Mesenchymal stem cell (in vitro differentiated cells and primary cell): Measurements from ENCODE around the gene MAPKAP1.
A peak's percentile ranks its signal among the peaks of the same experiment; 100 is the strongest.

ENCODE experiments used
- DNase-seq: peaks from one replicate; pipeline ENCODE4 v3.0.0-alpha.2; 2013
- H2AFZ ChIP-seq: one replicate; pipeline ENCODE4 v1.6.1; 2013; ENCODE audit warnings: low read depth, mild to moderate bottlenecking, control low read depth, inconsistent platforms, low read length, moderate library complexity
- H2AK5ac ChIP-seq: 2 replicates; pipeline ENCODE4 v1.6.1; 2013; ENCODE audit warnings: low read length, moderate library complexity, mild to moderate bottlenecking, inconsistent platforms; ENCODE audit not compliant: severe bottlenecking
- H2BK120ac ChIP-seq: one replicate; pipeline ENCODE4 v1.6.1; 2013; ENCODE audit warnings: low read depth, mild to moderate bottlenecking, inconsistent platforms, low read length, moderate library complexity
- H2BK12ac ChIP-seq, 2 experiments: one replicate each; pipeline ENCODE4 v1.6.1; 2013; ENCODE audit warnings: inconsistent platforms in 2 of 2, low read length in 2 of 2, mild to moderate bottlenecking in 2 of 2, moderate library complexity in 2 of 2, control low read depth in 1 of 2
- H2BK15ac ChIP-seq: one replicate; pipeline ENCODE4 v1.6.1; 2013; ENCODE audit warnings: mild to moderate bottlenecking, low read depth, inconsistent platforms; ENCODE audit not compliant: poor library complexity, severe bottlenecking
- H2BK5ac ChIP-seq: 2 replicates; pipeline ENCODE4 v1.6.1; 2013; ENCODE audit warnings: low read depth, mild to moderate bottlenecking, low read length, control low read depth, inconsistent platforms; ENCODE audit not compliant: poor library complexity, severe bottlenecking
- H3K14ac ChIP-seq, 2 experiments: one replicate each; pipeline ENCODE4 v1.6.1; 2013; ENCODE audit warnings: inconsistent platforms in 2 of 2, low read length in 2 of 2, control low read depth in 1 of 2, mild to moderate bottlenecking in 1 of 2, moderate library complexity in 1 of 2
- H3K18ac ChIP-seq, 2 experiments: one replicate each; pipeline ENCODE4 v1.6.1; 2013; ENCODE audit warnings: inconsistent platforms in 2 of 2, low read length in 2 of 2, control low read depth in 1 of 2, low read depth in 1 of 2, mild to moderate bottlenecking in 1 of 2
- H3K23ac ChIP-seq, 2 experiments: one replicate each; pipeline ENCODE4 v1.6.1; 2013; ENCODE audit warnings: inconsistent platforms in 2 of 2, low read length in 2 of 2, mild to moderate bottlenecking in 2 of 2, moderate library complexity in 2 of 2, control low read depth in 1 of 2
- H3K27ac ChIP-seq: 2 replicates; pipeline ENCODE4 v1.5.1; 2013; ENCODE audit warnings: mild to moderate bottlenecking, moderate library complexity, low read length, control low read depth, inconsistent platforms; ENCODE audit not compliant: poor library complexity, severe bottlenecking
- H3K27me3 ChIP-seq, 2 experiments: 2 replicates each; pipeline versions ENCODE4 v1.6.1 to v1.7.0; 2013; ENCODE audit warnings: low read length in 2 of 2, mild to moderate bottlenecking in 2 of 2, moderate library complexity in 2 of 2, control low read depth in 1 of 2, inconsistent platforms in 1 of 2; ENCODE audit not compliant: control insufficient read depth in 1 of 2, insufficient read depth in 1 of 2
- H3K36me3 ChIP-seq, 2 experiments: 2 replicates each; pipeline versions ENCODE4 v1.6.1 to v1.7.0; 2013; ENCODE audit warnings: low read length in 2 of 2, control low read depth in 1 of 2, inconsistent platforms in 1 of 2, low read depth in 1 of 2, mild to moderate bottlenecking in 1 of 2; ENCODE audit not compliant: insufficient read depth in 2 of 2, control insufficient read depth in 1 of 2
- H3K4ac ChIP-seq, 2 experiments: one replicate each; pipeline ENCODE4 v1.6.1; 2013; ENCODE audit warnings: inconsistent platforms in 2 of 2, low read length in 2 of 2, mild to moderate bottlenecking in 2 of 2, moderate library complexity in 2 of 2, control low read depth in 1 of 2, low read depth in 1 of 2
- H3K4me1 ChIP-seq: 2 replicates; pipeline ENCODE4 v1.6.1; 2013; ENCODE audit warnings: low read depth, low read length, control low read depth; ENCODE audit not compliant: control insufficient read depth, insufficient read depth
- H3K4me2 ChIP-seq: 2 replicates; pipeline ENCODE4 v1.6.1; 2013; ENCODE audit warnings: low read length, mild to moderate bottlenecking, inconsistent platforms; ENCODE audit not compliant: poor library complexity, severe bottlenecking
- H3K4me3 ChIP-seq, 2 experiments: 2 replicates each; pipeline versions ENCODE4 v1.5.1 to v1.7.0; 2013; ENCODE audit warnings: low read length in 2 of 2, mild to moderate bottlenecking in 2 of 2, control low read depth in 1 of 2, low read depth in 1 of 2; ENCODE audit not compliant: insufficient read depth in 1 of 2
- H3K79me1 ChIP-seq: replicated peaks from 2 replicates; pipeline ENCODE4 v1.6.1; 2013; ENCODE audit warnings: mild to moderate bottlenecking, control low read depth, low read length, inconsistent platforms; ENCODE audit not compliant: poor library complexity, severe bottlenecking
- H3K9ac ChIP-seq: 2 replicates; pipeline ENCODE4 v1.7.0; 2013; ENCODE audit warnings: mild to moderate bottlenecking, low read length, moderate library complexity
- H3K9me3 ChIP-seq: 2 replicates; pipeline ENCODE4 v1.7.0; 2013; ENCODE audit warnings: mild to moderate bottlenecking, low read length; ENCODE audit not compliant: control insufficient read depth
- H4K8ac ChIP-seq: one replicate; pipeline ENCODE4 v1.6.1; 2013; ENCODE audit warnings: inconsistent platforms, mild to moderate bottlenecking, low read length, moderate library complexity
- H4K91ac ChIP-seq: one replicate; pipeline ENCODE4 v1.6.1; 2013; ENCODE audit warnings: mild to moderate bottlenecking, low read length, inconsistent platforms
- WGBS: methylation state at CpG from one replicate; pipeline ENCODE4 v1.1.7; 2013; ENCODE audit warnings: mixed read lengths; 5-methylcytosine and 5-hydroxymethylcytosine counted together

MAPKAP1 gene

GRCh38 chr9:125487842-125488241 is 219.2 kb downstream of the MAPKAP1 start:
- Histone ChIP-seq H3K36me3 (peaks cover 2 to 6% of the 10 kb centered on the region in 2 experiments), H4K91ac (no peak overlapping the region), H3K79me1 (peaks cover 19% of the 10 kb centered on the region), H4K8ac (no peak overlapping the region), H2BK15ac (no peak overlapping the region), H2AK5ac (no peak overlapping the region), H2BK120ac (no peak overlapping the region), H2BK12ac (no peak overlapping the region), H2BK5ac (no peak overlapping the region), H3K9me3 (no peaks in the 10 kb centered on the region), H3K23ac (no peak overlapping the region), H3K4me1 (peaks cover 14% of the 10 kb centered on the region), H3K4me2 (no peak overlapping the region), H3K14ac (no peak overlapping the region), H3K4ac (no peak overlapping the region), H3K18ac (no peak overlapping the region), H3K9ac (no peak overlapping the region), H3K27me3 (no peaks in the 10 kb centered on the region), H3K27ac (no peak overlapping the region), H2AFZ (no peak overlapping the region), H3K4me3 (no peak overlapping the region)
- no peak for DNase-seq
- 100% methylated on average over 2 of the region's 2 CpGs for WGBS

GRCh38 chr9:125486576-125486975 is 220.4 kb downstream of the MAPKAP1 start:
- Histone ChIP-seq H3K27ac (no peak overlapping the region), H3K36me3 (peaks cover 4 to 9% of the 10 kb centered on the region in 2 experiments), H3K4me3 (no peak overlapping the region), H4K91ac (no peak overlapping the region), H3K4me2 (no peak overlapping the region), H2AK5ac (no peak overlapping the region), H3K4me1 (peaks cover 14% of the 10 kb centered on the region), H3K9ac (peak overlapping the region; percentile 32), H2BK120ac (no peak overlapping the region), H2AFZ (no peak overlapping the region), H3K23ac (no peak overlapping the region), H2BK12ac (peak overlapping the region in 1 of 2 experiments; percentile 45), H3K27me3 (no peaks in the 10 kb centered on the region), H3K9me3 (no peaks in the 10 kb centered on the region), H3K4ac (peak overlapping the region in 1 of 2 experiments; percentile 10), H2BK15ac (no peak overlapping the region), H3K14ac (no peak overlapping the region), H3K18ac (peak overlapping the region in 1 of 2 experiments; percentile 58), H3K79me1 (peaks cover 20% of the 10 kb centered on the region), H4K8ac (no peak overlapping the region), H2BK5ac (no peak overlapping the region)
- WGBS: 58% methylated on average over 5 of the region's 5 CpGs
- no peak for DNase-seq

- H2AK5ac ChIP-seq: peak overlapping the region; percentile 40
- no peak overlapping the region for H3K4ac ChIP-seq
- H3K9ac ChIP-seq: peak overlapping the region; percentile 76
- WGBS: 75% methylated on average over 3 of the region's 3 CpGs
- H3K23ac ChIP-seq: no peak overlapping the region
- no peak overlapping the region for H2BK15ac ChIP-seq
- no peak overlapping the region for H3K27ac ChIP-seq
- H2AFZ ChIP-seq: no peak overlapping the region
- no peak overlapping the region for H3K14ac ChIP-seq
- H3K27me3 ChIP-seq: no peaks in the 10 kb centered on the region
- no peak for DNase-seq
- H4K91ac ChIP-seq: no peak overlapping the region
- no peak overlapping the region for H3K4me3 ChIP-seq
- H3K79me1 ChIP-seq: peaks cover 19% of the 10 kb centered on the region
- H2BK5ac ChIP-seq: no peak overlapping the region
- H3K36me3 ChIP-seq: peaks cover 8 to 14% of the 10 kb centered on the region in 2 experiments
- H2BK12ac ChIP-seq: no peak overlapping the region
- H2BK120ac ChIP-seq: no peak overlapping the region
- no peaks in the 10 kb centered on the region for H3K9me3 ChIP-seq
- no peak overlapping the region for H3K18ac ChIP-seq
- no peak overlapping the region for H4K8ac ChIP-seq
- no peak overlapping the region for H3K4me2 ChIP-seq
- peaks cover 14% of the 10 kb centered on the region for H3K4me1 ChIP-seq
Measured at GRCh38 chr9:125486152-125486508, 220.9 kb downstream of the MAPKAP1 start.

GRCh38 chr9:125485471-125486151 is 221.4 kb downstream of the MAPKAP1 start:
- Histone ChIP-seq H2BK15ac (no peak overlapping the region), H3K27me3 (no peaks in the 10 kb centered on the region), H3K4me1 (peaks cover 14% of the 10 kb centered on the region), H3K4me2 (no peak overlapping the region), H3K79me1 (peaks cover 19% of the 10 kb centered on the region), H2AK5ac (peak overlapping the region; percentile 38), H3K18ac (peak overlapping the region; percentile 23 to 28), H2AFZ (no peak overlapping the region), H3K23ac (no peak overlapping the region), H4K91ac (no peak overlapping the region), H3K9ac (peak overlapping the region; percentile 76), H3K9me3 (no peaks in the 10 kb centered on the region), H2BK5ac (no peak overlapping the region), H3K4me3 (no peak overlapping the region), H3K36me3 (peaks cover 10 to 17% of the 10 kb centered on the region in 2 experiments), H3K27ac (no peak overlapping the region), H2BK12ac (peak overlapping the region in 1 of 2 experiments; percentile 18), H3K14ac (no peak overlapping the region), H3K4ac (no peak overlapping the region), H4K8ac (no peak overlapping the region), H2BK120ac (no peak overlapping the region)
- 96% methylated on average over 5 of the region's 5 CpGs for WGBS
- DNase-seq: no peak
